Fibroblast of peridontal ligament (primary cell): ENCODE measurements around the gene INSM1.
A peak's percentile ranks its signal among the peaks of the same experiment; 100 is the strongest.
"Not testable (repeated sequence)": the region's sequence is repeated elsewhere in the genome, so short reads cannot be mapped to it uniquely, and the experiment has no call there.

Experiments
- DNase-seq: peaks from one replicate; pipeline ENCODE4 v3.0.0-alpha.2; 2010; ENCODE audit errors: extremely low read depth

Gene INSM1

GRCh38 chr20:20367575-20368417 lies at the start of gene INSM1:
Gene INSM1 (plus strand): TSS chr20:20368104. CDS start chr20:20368268, 164 bp downstream.
- no peak for DNase-seq

- DNase-seq = peak; percentile 1
Observed at GRCh38 chr20:20318365-20319161, 49.3 kb upstream of the INSM1 start.

- DNase-seq = no peak
Observed at GRCh38 chr20:20321134-20321533, 46.8 kb upstream of the INSM1 start.

- no peak for DNase-seq
Observed at GRCh38 chr20:20321917-20322316, 46.0 kb upstream of the INSM1 start.

- DNase-seq = no peak
Observed at GRCh38 chr20:20322912-20323311, 45.0 kb upstream of the INSM1 start.

- no peak for DNase-seq
Observed at GRCh38 chr20:20327746-20328145, 40.2 kb upstream of the INSM1 start.

GRCh38 chr20:20329564-20329963 lies 38.3 kb upstream of the INSM1 start:
- no peak for DNase-seq

GRCh38 chr20:20331156-20331555 lies 36.7 kb upstream of the INSM1 start:
- DNase-seq = no peak

- DNase-seq = no peak
Observed at GRCh38 chr20:20331817-20332216, 36.1 kb upstream of the INSM1 start.

- no peak for DNase-seq
Observed at GRCh38 chr20:20333866-20334265, 34.0 kb upstream of the INSM1 start.

- no peak for DNase-seq
Observed at GRCh38 chr20:20334489-20334888, 33.4 kb upstream of the INSM1 start.

GRCh38 chr20:20338133-20338730 lies 29.7 kb upstream of the INSM1 start:
- no peak for DNase-seq

- DNase-seq = no peak
Observed at GRCh38 chr20:20340443-20340842, 27.5 kb upstream of the INSM1 start.

- no peak for DNase-seq
Observed at GRCh38 chr20:20341371-20341770, 26.5 kb upstream of the INSM1 start.

- DNase-seq = no peak
Observed at GRCh38 chr20:20342066-20342465, 25.8 kb upstream of the INSM1 start.

GRCh38 chr20:20343932-20344331 lies 24.0 kb upstream of the INSM1 start:
- no peak for DNase-seq

GRCh38 chr20:20344476-20344875 lies 23.4 kb upstream of the INSM1 start:
- DNase-seq = no peak

GRCh38 chr20:20353576-20353975 lies 14.3 kb upstream of the INSM1 start:
- DNase-seq = no peak

GRCh38 chr20:20355503-20355902 lies 12.4 kb upstream of the INSM1 start:
- DNase-seq = not testable (repeated sequence)

- DNase-seq = no peak
Observed at GRCh38 chr20:20358801-20359200, 9.1 kb upstream of the INSM1 start.

- DNase-seq = no peak
Observed at GRCh38 chr20:20359628-20360027, 8.3 kb upstream of the INSM1 start.

GRCh38 chr20:20360464-20360863 lies 7.4 kb upstream of the INSM1 start:
- peak; percentile 71 for DNase-seq
